UCSD-AML1 (cell line): ENCODE measurements around the gene MAT2A.
"Not testable (repeated sequence)": the region's sequence is repeated elsewhere in the genome, so short reads cannot be mapped to it uniquely, and the experiment has no call there.

ENCODE experiments used
- DNase-seq: peaks from one replicate; lab custom pipeline; 2025; ENCODE audit not compliant: unreplicated experiment; lab: John Stamatoyannopoulos, UW

The MAT2A gene

GRCh38 chr2:85523903-85524335, 15.0 kb upstream of the MAT2A start:
- no peak for DNase-seq

GRCh38 chr2:85524336-85524908, 14.5 kb upstream of the MAT2A start:
- DNase-seq = peak; percentile 23

- DNase-seq = no peak
Measured at GRCh38 chr2:85525029-85525428, 13.9 kb upstream of the MAT2A start.

- DNase-seq = no peak
Measured at GRCh38 chr2:85525567-85525966, 13.4 kb upstream of the MAT2A start.

GRCh38 chr2:85527787-85528186, 11.2 kb upstream of the MAT2A start:
- DNase-seq = no peak

- no peak for DNase-seq
Measured at GRCh38 chr2:85528355-85528754, 10.6 kb upstream of the MAT2A start.

- no peak for DNase-seq
Measured at GRCh38 chr2:85529809-85530208, 9.2 kb upstream of the MAT2A start.

GRCh38 chr2:85531589-85531988, 7.4 kb upstream of the MAT2A start:
- DNase-seq = no peak

GRCh38 chr2:85534099-85534498, 4.9 kb upstream of the MAT2A start:
- DNase-seq = no peak

- DNase-seq = no peak
Measured at GRCh38 chr2:85534881-85535280, 4.1 kb upstream of the MAT2A start.

- no peak for DNase-seq
Measured at GRCh38 chr2:85536479-85536878, 2.5 kb upstream of the MAT2A start.

GRCh38 chr2:85537600-85538506, 1.1 kb upstream of the MAT2A start:
- DNase-seq = peak; percentile 66

GRCh38 chr2:85539361-85540132, 579 bp downstream of the MAT2A start:
- peak; percentile 71 for DNase-seq

GRCh38 chr2:85540133-85540648, 1.2 kb downstream of the MAT2A start:
- no peak for DNase-seq

- no peak for DNase-seq
Measured at GRCh38 chr2:85541262-85541661, 2.3 kb downstream of the MAT2A start.

GRCh38 chr2:85541753-85542457, 2.9 kb downstream of the MAT2A start:
- DNase-seq = no peak

GRCh38 chr2:85542777-85543176, 3.8 kb downstream of the MAT2A start:
- no peak for DNase-seq

GRCh38 chr2:85544254-85544691, 5.3 kb downstream of the MAT2A start:
- not testable (repeated sequence) for DNase-seq

- not testable (repeated sequence) for DNase-seq
Measured at GRCh38 chr2:85544915-85545779, 6.2 kb downstream of the MAT2A start.

GRCh38 chr2:85545780-85546240, 6.8 kb downstream of the MAT2A start:
- no peak for DNase-seq
